GM19099 (cell line): ENCODE measurements around the gene KIF3A.

Source experiments
- POLR2A ChIP-seq: IDR thresholded peaks from 3 replicates; pipeline ENCODE4 v1.6.1; 2011; ENCODE audit warnings: low read depth; ENCODE audit not compliant: insufficient read length; ENCODE audit errors: extremely low read depth

Gene KIF3A

GRCh38 chr5:132762246-132763000, 25.1 kb upstream of the KIF3A start:
- TF ChIP-seq POLR2A, result no peak

GRCh38 chr5:132761321-132762240, 24.2 kb upstream of the KIF3A start:
- TF ChIP-seq POLR2A, result no peak

GRCh38 chr5:132760601-132761317, 23.4 kb upstream of the KIF3A start:
- no peak for TF ChIP-seq POLR2A

- TF ChIP-seq POLR2A, result no peak
Measured at GRCh38 chr5:132760049-132760420, 22.7 kb upstream of the KIF3A start.

- no peak for TF ChIP-seq POLR2A
Measured at GRCh38 chr5:132759114-132760048, 22.0 kb upstream of the KIF3A start.

- TF ChIP-seq POLR2A, result no peak
Measured at GRCh38 chr5:132758451-132758850, 21.1 kb upstream of the KIF3A start.

GRCh38 chr5:132756542-132756941, 19.2 kb upstream of the KIF3A start:
- no peak for TF ChIP-seq POLR2A

- TF ChIP-seq POLR2A, result no peak
Measured at GRCh38 chr5:132754947-132755346, 17.6 kb upstream of the KIF3A start.

GRCh38 chr5:132754111-132754510, 16.8 kb upstream of the KIF3A start:
- no peak for TF ChIP-seq POLR2A

- no peak for TF ChIP-seq POLR2A
Measured at GRCh38 chr5:132753135-132753987, 16.0 kb upstream of the KIF3A start.

- TF ChIP-seq POLR2A, result no peak
Measured at GRCh38 chr5:132752581-132753125, 15.3 kb upstream of the KIF3A start.

GRCh38 chr5:132751971-132752580, 14.7 kb upstream of the KIF3A start:
- peak; percentile 16 for TF ChIP-seq POLR2A

GRCh38 chr5:132751444-132751843, 14.1 kb upstream of the KIF3A start:
- TF ChIP-seq POLR2A, result no peak
